HG03520 (cell line): ENCODE measurements around the gene MED13L.
"Not testable (repeated sequence)": the region's sequence is repeated elsewhere in the genome, so short reads cannot be mapped to it uniquely, and the experiment has no call there.

Source experiments
- ATAC-seq: cut with Tn5 transposase; IDR thresholded peaks from one replicate; pipeline ENCODE4 v1.9.1; 2021; ENCODE audit warnings: mild to moderate bottlenecking, moderate library complexity; ENCODE audit not compliant: unreplicated experiment

MED13L gene

DNA sequence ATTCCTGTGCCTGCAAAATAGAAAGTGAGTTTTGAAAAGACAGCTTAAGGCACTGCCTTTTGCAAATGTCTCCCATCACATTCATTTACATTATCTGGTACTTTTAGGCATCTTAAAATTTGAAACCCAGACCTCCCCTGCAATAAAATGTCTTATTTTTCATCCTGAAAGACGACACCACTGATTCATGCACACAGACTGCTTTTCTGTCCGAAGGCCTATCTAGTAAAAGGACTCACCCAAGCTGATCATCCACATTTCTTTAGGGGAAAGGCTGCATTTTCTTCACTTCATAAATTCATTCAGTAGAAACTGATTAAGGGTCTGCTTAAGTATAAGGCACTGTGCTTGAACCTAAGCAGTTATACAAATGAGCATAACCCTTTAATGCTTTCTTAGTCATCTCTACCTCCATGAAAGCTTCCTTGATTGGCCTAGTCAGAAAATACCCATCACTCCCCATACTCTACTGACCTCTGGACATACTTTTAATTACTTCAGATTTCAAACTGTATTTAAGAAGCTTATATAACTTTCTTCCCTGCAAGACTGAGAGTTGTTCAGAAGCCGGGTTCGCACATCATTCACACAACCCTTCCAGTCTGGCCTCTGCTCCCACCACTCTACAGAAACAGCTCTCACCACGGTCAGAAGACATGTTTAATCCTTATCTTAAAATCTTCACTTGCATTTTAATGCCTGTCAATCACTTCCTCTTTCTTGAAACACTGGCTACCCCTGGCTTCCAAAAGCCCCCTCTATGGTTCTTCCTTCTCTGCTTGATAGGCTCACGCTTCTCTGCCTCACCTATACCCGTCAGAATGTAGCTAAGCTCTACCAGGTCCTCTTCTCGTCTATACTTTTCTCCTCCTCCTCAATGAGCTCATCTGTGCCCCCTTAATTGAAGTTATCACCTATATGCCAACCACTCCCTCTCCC, 288.6 kb downstream of the MED13L start:
- ATAC-seq = no peak

- no peak for ATAC-seq
Measured at GRCh38 chr12:115988212-115988611, 289.3 kb downstream of the MED13L start.

DNA sequence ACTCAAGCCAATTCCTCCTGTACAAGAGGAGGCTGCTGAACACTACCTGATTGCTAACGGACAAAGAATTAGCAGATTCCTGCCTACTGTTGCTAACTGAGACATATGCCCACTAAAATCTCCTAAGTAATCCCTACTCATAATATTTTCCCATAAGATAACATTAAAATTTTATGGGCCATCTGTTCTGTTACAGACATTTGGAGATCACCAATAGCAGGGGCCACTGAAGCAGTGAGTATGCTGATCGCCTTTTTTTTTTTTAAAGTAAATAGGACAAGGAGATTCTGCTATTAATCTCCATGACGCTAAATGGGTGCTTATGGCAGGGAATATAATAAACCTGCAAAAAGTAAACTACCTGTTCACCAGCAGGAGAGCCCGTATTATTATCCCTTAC, 292.9 kb downstream of the MED13L start:
- no peak for ATAC-seq

GRCh38 chr12:115983226-115983798, 294.2 kb downstream of the MED13L start:
- no peak for ATAC-seq

GRCh38 chr12:115980339-115980738, 297.2 kb downstream of the MED13L start:
- no peak for ATAC-seq

GRCh38 chr12:115979851-115980250, 297.6 kb downstream of the MED13L start:
- ATAC-seq = no peak

DNA sequence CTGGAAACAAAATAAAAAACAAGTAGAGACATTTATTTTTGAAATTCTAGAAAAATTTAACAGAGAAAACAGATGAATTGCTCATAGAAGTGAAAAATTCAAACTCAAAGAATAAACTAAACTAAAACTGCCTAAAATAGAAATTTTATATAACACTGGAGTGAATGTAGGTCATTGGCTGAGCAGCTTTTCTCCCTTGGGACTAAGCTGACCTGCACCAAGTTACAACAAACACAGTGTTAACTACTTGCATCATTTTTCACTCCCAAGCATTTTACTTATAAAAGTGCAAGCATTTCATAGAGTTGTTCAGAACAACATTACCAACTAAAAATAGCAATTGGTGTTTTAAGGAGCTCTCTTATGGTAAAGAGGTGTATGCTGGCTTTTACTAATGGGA, 298.1 kb downstream of the MED13L start:
- ATAC-seq = no peak

DNA sequence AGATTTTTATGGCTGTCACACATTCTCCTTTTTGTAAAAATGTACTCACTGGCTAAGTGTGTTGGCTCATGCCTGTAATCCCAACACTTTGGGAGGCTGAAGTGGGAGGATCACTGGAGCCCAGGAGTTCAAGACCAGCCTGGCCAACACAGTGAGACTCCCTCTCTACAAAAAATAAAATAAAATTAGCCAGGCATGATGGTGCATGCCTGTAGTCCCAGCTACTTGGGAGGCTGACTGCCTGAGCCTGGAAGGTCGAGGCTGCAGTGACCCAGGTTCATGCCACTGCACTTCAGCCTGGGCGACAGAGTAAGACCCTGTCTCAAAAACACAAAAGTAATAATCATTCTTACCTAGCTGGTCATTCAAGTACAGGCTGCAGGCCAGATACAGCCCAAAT, 300.7 kb downstream of the MED13L start:
- ATAC-seq = not testable (repeated sequence)

DNA sequence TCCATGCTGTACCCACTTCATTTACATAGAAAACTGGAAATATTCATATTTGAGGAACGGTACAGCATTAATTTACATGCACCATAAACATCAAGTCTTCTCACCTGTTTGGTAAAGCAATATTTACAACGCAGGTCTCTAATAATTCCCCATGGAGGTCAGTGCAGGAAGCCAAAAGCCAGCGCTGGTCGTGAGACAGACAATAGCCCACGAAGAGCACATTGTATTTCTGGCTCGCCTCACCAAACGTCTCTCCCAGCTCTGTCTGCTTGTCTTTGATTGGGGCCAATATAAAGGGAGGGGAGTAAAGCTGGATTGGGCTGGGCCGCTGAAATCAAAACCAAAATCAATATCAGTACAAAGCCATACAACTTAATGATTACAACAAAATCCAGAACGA, 302.1 kb downstream of the MED13L start:
- no peak for ATAC-seq

- ATAC-seq = no peak
Measured at GRCh38 chr12:115973968-115974724, 303.3 kb downstream of the MED13L start.

DNA sequence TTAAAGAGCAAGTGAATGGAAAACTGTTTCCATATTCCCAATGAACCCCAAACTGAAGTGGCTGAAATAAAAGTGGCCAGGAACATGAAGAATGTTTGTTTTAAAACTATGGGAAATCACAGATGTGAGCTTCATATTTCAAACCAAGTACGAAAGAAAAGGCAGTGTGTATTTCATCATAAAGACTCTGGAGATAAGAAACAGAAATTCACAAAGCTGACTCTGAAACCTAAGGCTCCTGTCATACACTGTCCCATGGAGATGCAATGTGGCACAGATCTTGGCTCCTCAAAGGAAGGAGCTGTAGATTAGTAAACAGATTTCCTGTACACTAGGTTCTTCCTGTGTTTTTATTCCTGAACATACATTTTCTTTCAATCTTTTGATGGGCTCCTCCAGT, 304.4 kb downstream of the MED13L start:
- no peak for ATAC-seq

DNA sequence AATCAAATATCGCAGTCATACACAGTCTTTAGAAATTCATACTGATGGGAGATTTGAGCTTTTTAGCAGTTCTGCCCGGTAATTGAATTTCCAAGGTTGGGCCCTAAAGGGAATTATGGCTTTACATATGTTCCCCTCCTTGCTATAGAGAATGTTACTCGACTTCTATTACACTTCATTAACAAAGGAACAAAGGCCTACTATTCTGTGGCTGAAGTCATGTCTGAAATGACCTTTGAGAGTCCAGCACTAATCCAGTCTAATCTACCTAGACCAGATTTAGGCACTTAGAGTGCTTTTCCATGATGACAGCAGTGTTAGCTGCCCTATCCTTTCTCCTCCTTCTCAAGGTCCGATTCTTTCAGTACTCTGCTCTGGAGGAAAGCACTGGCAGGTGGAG, 305.3 kb downstream of the MED13L start:
- no peak for ATAC-seq

- ATAC-seq = no peak
Measured at GRCh38 chr12:115968211-115968610, 309.3 kb downstream of the MED13L start.

GRCh38 chr12:115966376-115966775, 311.1 kb downstream of the MED13L start:
- ATAC-seq = no peak

DNA sequence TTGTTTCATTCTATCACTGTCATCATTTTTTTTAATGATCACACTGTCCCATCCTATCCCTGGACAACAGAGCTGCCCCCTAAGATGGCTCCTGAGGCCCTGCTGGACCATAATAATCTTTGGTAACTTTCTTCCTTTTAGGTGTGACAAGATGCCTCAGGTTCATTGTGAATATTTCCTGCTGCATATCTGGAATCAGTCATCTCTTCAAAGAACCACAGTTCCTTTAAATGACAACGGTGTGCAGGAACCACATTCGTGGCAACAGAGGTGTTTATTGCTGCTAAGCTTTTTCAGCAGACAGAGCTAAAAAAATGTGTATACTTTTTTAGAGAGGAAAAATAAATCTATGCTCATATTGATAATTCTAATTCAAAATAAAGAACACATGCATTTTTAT, 312.9 kb downstream of the MED13L start:
- ATAC-seq = no peak

- no peak for ATAC-seq
Measured at GRCh38 chr12:115964214-115964613, 313.3 kb downstream of the MED13L start.

DNA sequence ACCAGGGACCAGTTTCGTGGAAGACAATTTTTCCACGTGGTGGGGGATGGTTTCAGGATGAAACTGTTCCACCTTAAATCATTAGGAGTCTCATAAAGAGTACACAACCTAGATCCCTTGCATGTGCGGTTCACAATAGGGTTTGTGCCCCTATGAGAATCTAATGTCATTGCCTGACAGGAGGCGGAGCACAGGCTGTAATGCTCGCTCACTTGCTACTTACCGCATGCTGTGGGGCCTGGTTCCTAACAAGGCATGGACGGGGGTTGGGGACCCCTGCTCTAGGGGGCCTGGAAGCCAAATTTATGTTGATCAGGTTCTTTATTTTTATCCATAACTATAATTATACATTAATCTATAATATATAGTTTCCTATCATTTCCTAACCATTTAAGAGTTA, 315.3 kb downstream of the MED13L start:
- no peak for ATAC-seq

GRCh38 chr12:115960868-115961802, 316.4 kb downstream of the MED13L start:
- ATAC-seq = no peak

DNA sequence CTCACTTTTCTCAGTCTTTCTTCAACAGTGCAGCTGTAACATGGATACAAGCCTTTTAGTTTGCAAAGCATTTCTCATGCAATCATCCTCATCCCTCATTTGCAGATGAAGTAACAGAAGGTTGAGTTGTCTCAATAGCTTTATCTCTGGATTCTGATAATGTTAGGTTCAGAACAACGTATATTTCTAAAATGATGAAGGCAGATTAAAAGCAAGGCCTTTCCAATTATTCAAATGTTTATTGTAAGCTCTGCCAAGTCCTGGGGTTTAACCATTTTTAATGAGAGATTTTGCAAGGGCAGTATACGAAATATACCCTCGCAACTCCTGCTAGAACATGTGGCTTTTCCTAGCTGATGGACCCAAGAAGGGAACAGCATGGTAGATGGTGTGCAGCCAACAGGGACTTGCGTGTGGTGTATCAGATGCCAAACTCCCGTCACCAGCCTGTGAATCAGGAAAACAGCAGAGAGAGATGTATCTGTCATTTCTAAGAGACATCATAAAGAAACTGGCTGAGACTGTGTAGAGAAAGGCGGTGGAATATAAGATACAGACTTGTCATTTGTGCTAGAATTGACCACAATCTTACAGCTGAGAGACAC, 319.7 kb downstream of the MED13L start:
- no peak for ATAC-seq

DNA sequence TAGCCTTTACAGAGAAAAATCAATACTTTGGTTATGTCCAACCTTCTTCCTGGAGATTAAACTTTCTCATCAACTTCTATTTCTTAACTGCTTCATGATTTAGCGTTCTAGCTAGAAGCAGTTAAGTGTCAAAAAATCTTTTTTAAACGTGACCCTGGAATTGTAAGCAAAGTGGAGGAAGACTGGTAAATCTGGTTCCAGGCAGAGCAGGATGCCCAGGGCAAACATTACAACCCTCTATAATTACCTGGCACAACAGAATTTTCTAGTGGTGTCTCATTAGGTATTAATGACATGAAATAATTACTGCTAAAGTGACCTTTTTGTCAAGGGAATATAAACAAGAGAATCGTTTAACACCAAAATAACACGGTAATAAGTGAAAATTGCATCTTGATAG, 320.8 kb downstream of the MED13L start:
- no peak for ATAC-seq
